Endothelial cell of hepatic sinusoid (primary cell): ENCODE data around the gene FNIP1.
"Not testable (repeated sequence)": the region's sequence is repeated elsewhere in the genome, so short reads cannot be mapped to it uniquely, and the experiment has no call there.

Source experiments
- in situ Hi-C: cut with HindIII; loops from 2 replicates; pipeline ENCODE4 v1.10.0; 2017; ENCODE audit warnings: low sequenced_read_pairs

The FNIP1 gene

GRCh38 chr5:131644822-131645221, 152.0 kb downstream of the FNIP1 start:
- in situ Hi-C loops, result no loop called here

GRCh38 chr5:131644370-131644769, 152.4 kb downstream of the FNIP1 start:
- in situ Hi-C loops, result no loop called here

DNA sequence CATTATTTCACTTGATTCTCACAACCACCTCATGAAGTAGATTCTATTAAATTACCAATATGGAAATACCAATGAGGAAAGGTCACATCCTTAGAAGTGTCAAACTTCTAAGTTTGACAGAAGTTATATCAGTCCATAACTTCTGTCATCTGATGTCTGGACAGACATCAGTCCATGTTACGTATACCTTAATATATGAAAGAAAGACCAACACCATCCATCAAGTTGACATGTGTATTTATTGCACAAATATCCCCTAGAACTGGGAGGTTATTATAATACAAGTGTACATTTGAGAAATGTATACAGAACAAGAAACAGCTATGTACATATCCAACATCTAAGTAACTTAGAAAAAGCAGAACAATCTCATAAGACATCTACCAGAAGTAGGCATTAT, 155.3 kb downstream of the FNIP1 start:
- in situ Hi-C loops, result no loop called here

DNA sequence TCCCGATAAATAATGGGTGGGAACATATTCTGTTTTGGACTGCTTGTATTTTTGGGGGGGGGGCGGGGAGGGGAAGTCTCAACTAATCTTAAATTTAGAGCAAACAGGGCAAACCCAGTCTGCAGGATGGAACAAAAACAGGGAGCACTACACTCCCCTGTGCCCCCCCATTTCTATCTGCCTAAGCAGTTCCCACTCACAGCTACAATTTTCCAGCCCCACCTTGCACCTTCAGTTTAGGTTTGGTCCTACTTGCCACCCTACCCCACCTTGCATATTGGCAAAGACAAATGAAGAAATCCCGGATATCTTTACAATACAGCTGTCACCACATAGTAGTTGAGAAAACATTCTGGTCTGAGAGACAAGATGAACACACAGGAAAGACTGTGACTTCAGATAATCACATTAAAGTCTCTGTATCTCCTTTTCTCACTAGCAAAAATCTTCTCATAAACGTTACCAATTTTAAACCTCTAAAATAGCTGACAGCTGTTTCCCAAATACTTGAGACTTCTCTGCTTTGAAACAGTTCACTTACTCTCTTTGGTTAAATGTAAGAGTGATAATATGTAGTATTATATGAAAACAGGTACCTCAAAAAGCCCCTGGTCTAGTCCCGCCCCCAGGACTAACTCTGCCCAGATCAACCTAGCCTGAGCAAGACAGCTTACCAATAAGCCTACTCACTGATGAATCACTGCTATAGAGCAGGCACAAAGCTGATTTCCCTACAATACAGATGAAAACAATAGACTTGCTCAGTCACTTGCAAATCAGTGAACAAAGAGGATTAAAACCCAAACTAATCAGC, 156.6 kb downstream of the FNIP1 start:
- in situ Hi-C loops, result no loop called here

DNA sequence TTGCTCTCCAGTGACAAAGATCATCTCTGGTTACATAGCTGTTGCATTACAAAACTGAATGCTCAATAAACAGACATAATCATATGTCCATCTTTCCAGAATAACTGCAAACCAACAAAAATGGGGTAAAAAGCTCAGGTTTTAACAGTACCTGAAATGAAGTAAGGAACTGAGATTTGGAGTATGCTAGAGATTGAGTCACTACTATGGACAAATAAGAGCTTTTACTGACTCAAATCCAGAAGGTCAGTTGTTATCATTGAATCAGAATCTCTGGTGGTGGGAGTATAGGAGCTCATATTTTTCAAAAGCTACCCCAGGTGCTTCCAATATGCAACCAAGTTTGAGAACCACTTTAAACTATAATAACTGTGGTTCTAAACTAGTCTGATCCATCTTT, 157.7 kb downstream of the FNIP1 start:
- in situ Hi-C loops, result no loop called here

DNA sequence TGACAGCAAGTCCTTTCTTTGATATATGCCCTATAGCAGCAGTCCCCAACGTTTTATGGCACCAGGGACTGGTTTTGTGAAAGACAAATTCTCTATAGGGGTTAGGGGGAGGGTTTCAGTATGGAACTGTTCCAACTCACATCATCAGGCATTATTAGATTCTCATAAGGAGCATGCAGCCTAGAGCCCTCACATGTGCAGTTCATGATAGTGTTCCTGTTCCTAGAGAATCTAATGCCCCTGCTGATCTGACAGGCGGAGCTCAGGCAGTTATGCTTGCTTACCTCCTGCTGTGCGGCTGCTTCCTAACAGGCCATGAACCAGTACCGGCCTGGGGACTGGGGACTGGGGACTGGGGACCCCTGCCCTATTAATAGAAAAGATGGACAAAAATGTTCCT, 159.1 kb downstream of the FNIP1 start:
- in situ Hi-C loops, result no loop called here

- in situ Hi-C loops, result no loop called here
Observed at GRCh38 chr5:131635684-131636572, 160.9 kb downstream of the FNIP1 start.

GRCh38 chr5:131634996-131635683, 161.7 kb downstream of the FNIP1 start, which contains the start of gene RAPGEF6:
Gene RAPGEF6 (minus strand): TSS chr5:131635229. CDS start chr5:131635030, 199 bp downstream.
- in situ Hi-C loops, result no loop called here

DNA sequence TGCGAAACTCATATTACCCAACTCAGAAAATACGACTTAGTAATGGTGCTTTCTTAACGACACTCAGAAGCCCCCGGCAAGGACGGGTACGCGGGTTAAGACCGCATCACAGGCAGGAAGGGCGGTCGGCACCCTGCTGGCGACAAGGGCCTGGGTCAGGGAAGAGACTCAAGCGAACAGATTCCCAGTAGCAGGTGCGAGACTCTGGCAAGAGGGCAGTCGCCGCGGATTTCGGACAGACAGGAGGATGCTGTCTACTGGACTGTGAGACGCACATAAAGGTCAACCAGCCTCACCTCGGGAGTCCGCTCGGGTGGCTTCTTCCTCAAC, 162.2 kb downstream of the FNIP1 start:
- in situ Hi-C loops, result no loop called here

DNA sequence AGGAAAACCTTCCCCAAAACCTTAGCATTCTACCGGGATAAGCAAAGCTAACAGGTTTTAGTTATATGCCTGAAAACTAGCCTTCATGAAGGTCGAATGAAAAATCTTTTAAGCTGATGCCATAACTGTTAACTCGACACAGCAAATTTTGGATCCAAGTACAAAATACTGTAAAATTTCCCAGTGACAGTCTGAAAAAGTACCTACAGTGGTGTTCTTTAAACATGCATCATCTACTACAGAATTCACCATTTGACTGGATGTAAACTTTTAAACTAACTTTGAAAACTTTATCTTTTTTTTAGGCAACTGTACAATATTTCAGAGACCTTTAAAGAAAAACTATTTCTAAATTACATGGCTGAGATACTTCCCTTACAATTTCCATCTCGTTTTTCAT, 162.6 kb downstream of the FNIP1 start:
- in situ Hi-C loops, result no loop called here

DNA sequence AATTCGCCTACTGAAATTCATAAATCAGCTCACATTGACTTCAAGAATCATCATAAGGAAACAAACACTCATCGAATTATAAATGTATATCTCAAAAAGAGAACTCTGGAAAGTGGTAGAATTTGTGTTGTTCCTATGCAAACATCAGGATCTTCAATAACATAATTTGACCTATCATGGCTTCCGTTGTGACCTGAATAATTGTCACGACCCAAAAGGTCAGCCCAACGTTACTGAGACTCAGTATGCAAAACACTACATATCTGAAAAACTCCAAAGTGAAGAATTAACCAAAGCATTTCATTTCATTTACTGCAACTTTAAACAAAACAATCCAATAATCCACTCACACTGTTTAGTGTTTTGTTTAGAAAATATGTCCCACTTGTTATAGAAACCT, 163.0 kb downstream of the FNIP1 start:
- in situ Hi-C loops, result no loop called here

DNA sequence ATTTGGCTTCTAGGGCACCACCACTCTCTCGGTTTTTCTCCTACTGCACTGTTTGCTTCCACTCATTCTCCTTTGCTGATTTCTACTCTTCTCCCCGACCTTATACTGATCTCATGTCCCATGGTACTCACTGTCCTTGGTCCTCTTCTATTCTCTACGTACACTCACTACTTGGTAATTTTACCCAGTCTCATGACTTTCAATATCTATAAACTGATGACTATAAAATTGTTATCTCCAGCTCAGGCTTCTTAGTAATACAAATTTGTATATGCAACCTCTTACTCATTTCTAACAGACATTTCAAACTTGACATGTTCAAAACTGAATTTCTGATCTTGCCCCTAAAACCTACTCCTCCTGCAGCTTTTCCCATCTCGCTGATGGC, 165.9 kb downstream of the FNIP1 start:
- in situ Hi-C loops, result no loop called here

- in situ Hi-C loops, result no loop called here
Observed at GRCh38 chr5:131630208-131630962, 166.4 kb downstream of the FNIP1 start.

DNA sequence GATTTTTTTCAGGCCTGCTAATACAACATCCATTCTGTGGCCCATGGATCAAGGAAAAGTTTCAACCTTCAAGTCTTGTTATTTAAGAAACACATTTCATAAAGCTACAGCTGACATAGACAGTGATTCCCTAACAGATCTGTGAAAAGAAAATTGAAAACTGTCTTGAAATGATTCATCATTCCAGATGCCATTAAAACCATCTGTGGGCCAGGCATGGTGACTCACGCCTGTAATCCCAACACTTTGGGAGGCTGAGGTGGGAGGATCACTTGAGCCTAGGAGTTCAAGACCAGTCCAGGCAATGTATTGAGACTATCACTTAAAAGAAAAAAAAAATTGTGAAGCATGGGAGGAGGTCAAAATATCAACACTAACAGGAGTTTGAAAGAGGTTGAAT, 167.8 kb downstream of the FNIP1 start:
- in situ Hi-C loops, result loop anchor here (5.0 kb wide), 1 partner anchor 82 kb away; no protein-coding TSS in a partner anchor

DNA sequence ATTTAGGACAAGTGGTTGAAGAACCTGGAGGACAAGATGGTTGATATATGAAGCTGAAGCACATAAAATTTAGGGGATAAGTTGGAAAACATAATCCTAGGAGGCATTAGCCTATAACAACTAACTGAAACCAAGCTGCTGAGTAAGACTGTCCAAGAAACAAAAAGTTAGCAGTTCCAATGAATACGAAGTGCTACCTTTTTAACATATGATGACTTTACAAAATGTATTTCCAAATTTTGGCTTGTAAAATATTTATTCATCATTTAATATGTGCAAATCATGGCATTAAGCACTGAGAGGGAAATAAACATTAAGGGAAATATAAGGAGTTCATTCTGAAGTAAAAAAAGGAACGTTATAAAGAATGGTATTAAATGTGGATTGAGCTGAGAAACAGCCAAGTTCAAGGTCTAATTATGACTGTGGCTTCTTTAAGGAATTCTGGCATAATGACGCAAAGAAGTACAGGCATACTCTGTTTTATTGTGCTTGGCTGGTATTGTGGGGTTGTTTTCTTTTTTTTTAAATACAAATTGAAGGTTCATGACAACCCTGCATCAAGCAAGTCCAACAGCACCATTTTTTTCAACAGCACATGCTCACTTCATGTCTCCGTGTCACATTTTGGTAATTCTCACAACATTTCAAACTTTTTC, 169.5 kb downstream of the FNIP1 start:
- in situ Hi-C loops, result loop anchor here (5.0 kb wide), 1 partner anchor 80 kb away; no protein-coding TSS in a partner anchor

- in situ Hi-C loops, result no loop called here
Observed at GRCh38 chr5:131622633-131623032, 174.2 kb downstream of the FNIP1 start.

DNA sequence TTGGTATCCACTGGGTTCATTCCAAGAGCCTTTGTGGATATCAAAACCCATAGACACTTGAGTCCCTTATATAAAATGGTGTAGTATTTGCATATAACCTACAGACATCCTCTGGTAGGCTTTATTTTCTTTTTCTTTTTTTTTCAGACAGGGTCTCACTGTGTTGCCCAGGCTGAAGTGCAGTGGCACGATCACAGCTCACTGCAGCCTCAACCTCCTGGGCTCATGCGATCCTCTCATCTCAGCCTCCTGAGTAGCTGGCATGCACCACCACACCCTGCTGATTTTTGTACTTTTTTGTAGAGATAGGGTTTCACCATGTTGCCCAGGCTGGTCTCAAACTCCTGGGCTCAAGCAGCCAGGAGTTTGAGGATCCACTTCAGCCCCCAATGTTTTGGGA, 175.7 kb downstream of the FNIP1 start:
- in situ Hi-C loops, result not testable (repeated sequence)

GRCh38 chr5:131619102-131619501, 177.7 kb downstream of the FNIP1 start:
- in situ Hi-C loops, result no loop called here

DNA sequence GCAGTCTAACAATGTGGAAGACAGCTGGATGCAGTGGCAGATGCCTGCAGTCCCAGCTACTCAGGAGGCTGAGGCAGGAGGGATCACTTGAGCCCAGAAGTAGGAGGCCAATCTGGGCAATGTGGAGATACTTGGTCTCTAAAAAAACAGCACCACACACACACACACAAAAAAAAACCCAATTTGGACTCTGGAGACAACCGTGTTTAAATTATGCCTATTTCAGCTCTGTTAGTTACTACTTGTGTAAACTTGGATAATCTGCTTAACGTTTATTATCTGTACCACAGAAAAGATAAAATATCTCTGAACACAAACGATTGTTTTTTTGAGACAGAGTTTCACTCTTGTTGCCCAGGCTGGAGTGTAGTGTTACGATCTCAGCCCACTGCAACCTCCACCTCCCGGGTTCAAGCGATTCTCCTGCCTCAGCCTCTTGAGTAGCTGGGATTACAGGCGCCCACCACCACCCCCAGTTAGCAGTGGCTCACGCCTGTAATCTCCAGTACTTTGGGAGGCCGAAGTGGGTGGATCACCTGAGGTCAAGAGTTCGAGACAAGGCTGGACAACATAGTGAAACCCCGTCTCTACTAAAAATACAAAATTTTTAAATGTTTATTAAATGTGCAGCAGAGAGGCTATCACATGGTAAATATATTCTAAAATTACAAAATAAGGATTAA, 179.5 kb downstream of the FNIP1 start:
- in situ Hi-C loops, result no loop called here

DNA sequence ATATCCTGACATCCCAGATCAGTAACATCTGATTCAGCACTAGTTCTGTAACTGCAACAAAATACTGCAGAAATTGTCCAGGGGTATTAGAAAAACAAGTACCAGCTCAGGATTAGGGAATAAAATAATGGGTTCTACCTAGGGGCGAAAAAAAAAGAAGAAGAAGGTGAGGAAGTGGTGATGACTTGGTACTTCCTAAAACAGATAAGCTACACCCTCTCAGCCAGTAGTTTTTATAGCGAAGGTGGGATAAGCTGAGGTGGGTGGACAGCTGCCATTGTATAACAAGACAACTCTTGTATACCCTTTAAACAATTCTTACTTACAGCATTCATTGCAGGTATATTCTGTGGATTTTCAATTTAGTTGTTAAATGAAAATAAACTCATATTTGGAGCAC, 180.9 kb downstream of the FNIP1 start:
- in situ Hi-C loops, result no loop called here
